GM21360 (cell line): ENCODE data around the gene PTK7.
"Not testable (repeated sequence)": the region's sequence is repeated elsewhere in the genome, so short reads cannot be mapped to it uniquely, and the experiment has no call there.

Source experiments
- ATAC-seq: cut with Tn5 transposase; IDR thresholded peaks from one replicate; pipeline ENCODE4 v1.9.1; 2021; ENCODE audit warnings: mild to moderate bottlenecking, moderate library complexity; ENCODE audit not compliant: unreplicated experiment

The PTK7 gene

DNA sequence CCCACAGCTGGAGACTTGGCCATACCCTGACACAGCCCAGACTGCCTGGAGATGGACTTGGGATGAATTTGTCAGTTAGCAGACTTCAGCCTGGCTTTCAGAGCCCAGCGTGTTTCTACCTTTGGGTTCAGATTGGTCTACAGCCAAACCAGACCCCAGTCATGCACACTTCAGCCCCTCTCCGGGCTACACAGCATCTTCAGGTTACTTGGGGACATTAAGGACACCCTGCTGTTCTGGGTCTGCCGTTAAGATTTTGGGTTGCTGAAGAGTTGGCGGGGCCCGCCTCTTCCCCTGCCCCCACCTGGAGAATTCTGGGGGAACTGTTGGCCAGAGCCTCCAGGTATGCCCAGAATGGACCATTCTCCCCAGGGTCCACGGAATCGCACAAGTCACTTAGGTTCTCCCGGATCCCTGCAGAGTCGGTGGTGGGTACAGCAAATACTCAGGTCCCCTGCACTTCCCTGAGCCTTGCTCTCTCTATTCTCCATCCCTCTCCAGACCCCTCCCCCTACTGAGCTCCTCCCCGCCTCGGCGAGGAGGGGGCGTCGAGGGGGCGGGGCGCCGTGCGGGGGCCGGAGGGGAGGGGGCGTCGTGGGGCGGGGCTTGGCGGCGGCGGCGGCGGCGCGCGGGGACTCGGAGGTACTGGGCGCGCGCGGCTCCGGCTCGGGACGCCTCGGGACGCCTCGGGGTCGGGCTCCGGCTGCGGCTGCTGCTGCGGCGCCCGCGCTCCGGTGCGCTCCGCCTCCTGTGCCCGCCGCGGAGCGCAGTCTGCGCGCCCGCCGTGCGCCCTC lies at the start of gene PTK7:
Gene PTK7 (plus strand): TSS at position 645 of the 794 bp plus-strand sequence. CDS start 175 bp downstream, outside the sequence.
- ATAC-seq = no peak

- no peak for ATAC-seq
Measured at GRCh38 chr6:43026365-43026764, 49.7 kb upstream of the PTK7 start.

GRCh38 chr6:43029120-43029519 lies 47.0 kb upstream of the PTK7 start:
- no peak for ATAC-seq

DNA sequence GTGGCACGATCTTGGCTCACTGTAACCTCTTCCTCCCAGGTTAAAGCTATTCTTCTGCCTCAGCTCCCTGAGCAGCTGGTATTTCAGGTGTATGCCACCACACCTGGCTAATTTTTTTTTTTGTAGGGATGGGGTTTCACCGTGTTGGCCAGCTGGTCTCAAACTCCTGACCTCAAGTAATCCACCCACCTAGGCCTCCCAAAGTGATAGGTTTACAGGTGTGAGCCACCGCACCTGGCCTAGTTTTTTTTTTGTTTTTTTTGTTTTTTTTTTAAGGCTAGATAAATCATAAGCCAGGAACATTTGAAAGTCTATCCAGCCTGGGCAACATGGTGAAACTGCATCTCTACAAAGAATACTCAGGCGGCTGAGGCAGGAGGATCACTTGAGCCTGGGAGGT lies 43.8 kb upstream of the PTK7 start:
- ATAC-seq = no peak

GRCh38 chr6:43033496-43034189 lies 42.5 kb upstream of the PTK7 start:
- no peak for ATAC-seq

DNA sequence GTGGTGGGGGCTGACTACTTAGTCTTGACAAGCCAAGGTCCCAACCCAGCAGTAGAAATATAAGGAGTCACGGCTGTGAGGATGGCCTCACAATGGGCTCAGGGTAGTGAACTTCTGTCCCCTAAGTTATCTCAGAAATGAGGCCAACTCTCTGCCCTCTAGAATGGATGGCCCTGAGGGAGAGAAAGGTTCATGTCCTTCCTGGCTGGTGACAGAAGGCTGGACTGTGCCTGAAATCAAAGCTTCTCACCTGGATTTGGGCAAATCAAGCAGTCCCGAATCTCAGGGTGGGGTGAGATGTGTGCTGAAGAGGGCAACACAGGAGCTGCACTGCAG lies 42.0 kb upstream of the PTK7 start:
- no peak for ATAC-seq

DNA sequence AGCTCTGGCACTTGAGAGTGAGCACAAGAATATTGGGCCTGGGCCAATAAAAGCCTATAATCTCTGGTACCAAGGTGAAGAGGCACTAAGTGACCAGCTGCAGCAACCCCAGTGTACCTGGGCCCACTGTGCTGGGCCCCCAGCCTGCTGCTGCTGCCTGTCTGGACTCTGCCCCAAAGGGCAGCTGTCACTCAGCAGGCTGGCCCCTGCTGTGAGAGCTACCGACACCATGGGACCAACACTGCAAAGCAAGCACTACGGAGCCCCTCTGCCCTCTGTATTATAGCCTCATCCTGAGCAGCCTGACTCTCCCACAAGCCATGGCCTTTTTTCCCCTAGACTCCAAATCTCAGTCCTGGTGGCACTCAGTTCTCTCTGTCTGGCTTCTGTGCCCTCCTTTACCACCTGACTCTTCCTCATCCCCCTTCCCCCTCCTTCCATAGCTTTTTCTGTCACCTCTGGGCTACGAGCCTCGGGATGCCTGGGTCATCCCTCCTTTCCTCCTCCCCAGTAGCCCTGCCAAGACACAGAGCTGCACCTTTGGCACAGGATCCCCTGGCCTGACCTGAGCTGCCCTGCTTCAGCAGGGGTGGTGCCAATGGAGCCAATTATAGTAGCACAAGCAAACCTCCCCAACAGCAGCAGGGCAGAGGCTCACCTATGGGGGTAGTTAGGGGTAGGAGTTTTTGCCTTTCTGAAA lies 40.5 kb upstream of the PTK7 start:
- ATAC-seq = no peak

- no peak for ATAC-seq
Measured at GRCh38 chr6:43036712-43037111, 39.4 kb upstream of the PTK7 start.

DNA sequence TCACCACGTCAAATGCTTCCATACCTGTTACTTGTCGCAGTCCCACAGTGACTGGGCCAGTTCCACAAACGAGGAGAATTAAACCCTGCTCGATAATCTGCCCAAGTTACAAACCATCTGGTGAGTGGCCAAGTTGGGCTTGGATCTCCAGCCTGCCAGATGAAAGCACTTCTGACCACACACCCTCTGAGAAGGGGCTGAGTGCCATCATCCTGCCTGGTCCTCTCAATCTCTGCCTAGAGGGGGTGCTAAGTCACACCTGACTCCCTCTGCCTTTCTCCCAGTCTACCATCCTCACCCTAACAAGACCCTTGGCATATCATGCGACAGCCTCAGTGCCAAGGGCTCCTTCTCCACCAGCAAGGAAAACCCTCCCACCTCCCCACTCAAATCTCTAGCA lies 38.9 kb upstream of the PTK7 start:
- no peak for ATAC-seq

- no peak for ATAC-seq
Measured at GRCh38 chr6:43037706-43038105, 38.4 kb upstream of the PTK7 start.

DNA sequence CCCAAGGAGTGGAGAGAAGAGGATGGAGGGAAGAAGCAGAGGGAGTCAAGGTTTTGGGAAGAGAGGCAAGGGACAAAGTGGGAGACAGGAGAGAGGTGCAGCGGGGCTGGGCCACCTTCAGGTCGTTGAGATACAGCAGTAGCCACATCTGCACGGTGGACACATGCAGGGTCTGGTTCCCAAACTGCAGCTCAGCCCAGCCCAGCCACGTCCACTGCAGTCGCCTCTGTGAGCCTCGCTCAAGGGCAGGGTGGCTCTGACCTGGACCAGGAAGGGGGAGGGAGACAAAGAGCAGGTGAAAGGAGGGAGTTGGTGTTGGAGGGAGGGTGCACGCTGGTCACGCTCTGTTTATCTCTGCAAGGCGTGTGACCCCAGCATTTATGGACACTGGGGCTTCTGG lies 37.4 kb upstream of the PTK7 start:
- ATAC-seq = no peak

DNA sequence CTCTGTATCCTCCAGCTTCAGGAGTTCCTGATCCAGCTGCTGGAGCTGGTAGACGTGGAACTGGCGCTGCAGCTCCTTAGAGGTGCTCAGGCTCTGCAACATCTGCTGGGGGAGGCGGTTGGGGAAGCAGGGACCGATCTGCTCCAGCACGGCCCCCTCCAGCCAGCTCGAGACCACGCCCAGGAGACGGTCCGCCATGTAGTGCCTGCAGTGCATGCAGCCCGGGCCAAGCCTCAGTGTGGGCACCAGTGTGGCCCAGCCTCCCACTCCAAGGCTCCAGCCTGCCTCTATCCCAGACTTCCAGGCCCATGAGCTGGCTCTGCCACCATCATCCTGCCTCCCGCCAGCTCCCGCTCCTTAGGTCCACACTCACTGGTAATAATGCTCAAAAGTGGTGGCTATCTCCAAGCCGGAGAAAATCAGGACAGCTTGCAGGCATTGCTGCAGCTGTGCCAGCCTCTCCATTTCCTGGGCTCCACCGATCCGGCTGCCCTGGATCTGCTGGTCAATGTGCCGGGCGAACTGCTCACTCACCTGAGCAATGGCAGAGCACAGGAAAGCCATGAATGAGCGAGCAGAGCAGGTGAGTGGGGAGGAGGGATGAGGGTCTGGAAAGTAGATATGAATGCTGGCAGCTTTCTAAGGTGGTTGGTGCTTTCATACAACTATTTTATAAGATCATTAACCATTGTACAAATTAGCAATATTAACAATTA lies 35.4 kb upstream of the PTK7 start:
- ATAC-seq = no peak

DNA sequence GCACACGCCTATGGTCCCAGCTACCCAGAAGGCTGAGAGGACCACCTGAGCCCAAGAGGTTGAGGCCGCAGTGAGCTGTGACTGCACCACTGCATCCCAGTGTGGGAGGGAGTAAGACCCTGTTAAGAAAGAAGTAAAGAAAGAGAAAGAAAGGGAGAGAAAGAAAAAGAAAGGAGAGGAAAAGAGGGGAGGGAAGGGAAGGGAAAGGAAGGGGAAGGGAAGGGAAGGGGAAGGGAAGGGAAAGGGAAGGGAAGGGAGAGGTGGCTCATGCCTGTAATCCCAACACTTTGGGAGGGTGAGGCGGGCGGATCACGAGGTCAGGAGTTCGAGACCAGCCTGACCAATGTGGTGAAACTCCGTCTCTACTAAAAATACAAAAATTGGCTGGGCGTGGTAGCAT lies 34.6 kb upstream of the PTK7 start:
- not testable (repeated sequence) for ATAC-seq

- no peak for ATAC-seq
Measured at GRCh38 chr6:43043310-43043709, 32.8 kb upstream of the PTK7 start.

DNA sequence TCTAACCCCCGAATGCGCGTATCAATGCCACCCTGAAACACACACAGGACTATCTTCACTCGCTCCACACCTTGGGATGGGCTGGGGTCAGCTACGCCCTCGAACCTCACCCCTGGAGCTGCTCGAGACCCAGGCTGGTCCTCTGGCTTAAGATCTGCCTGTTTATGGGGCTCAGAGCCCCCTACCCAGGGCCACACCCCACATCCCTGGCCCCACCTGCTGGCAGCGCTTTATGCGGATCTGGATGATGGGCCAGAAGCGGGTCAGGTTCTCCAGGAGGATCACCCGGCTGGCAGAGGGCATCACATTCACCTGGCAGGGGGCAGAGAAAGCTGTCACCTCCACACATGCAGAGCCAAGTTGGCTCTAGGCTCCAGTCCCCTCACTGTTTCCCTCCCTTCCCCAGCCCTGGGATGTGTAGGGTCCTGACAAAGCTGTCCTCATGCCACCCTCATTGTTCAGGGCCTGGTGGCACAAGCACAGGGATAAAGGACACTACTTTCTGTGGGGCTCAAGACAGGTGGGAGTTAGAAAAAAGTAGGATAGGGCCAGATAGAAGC lies 30.7 kb upstream of the PTK7 start:
- ATAC-seq = no peak

DNA sequence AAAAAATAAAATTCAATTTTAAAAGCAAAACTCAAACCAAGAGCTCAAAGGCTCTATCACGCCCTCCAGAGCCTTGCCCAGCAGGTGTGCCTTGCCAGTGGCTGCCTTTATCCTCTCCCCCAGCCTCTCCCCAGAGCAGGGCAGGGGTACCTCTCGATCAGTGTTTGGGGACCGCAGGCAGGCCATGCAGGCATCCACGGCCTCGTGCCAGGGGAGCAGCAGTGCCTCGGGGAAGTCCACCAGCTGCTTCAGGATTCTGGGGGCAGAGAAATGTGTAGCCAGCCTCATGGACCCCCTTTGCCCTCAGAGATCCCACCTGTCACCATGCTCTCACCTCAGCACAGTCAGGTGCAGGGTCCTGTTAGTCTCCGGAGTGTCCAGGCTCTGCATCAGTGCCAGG lies 28.1 kb upstream of the PTK7 start:
- no peak for ATAC-seq

GRCh38 chr6:43050981-43051380 lies 25.1 kb upstream of the PTK7 start:
- ATAC-seq = no peak

GRCh38 chr6:43052225-43052841 lies 23.8 kb upstream of the PTK7 start:
- no peak for ATAC-seq

DNA sequence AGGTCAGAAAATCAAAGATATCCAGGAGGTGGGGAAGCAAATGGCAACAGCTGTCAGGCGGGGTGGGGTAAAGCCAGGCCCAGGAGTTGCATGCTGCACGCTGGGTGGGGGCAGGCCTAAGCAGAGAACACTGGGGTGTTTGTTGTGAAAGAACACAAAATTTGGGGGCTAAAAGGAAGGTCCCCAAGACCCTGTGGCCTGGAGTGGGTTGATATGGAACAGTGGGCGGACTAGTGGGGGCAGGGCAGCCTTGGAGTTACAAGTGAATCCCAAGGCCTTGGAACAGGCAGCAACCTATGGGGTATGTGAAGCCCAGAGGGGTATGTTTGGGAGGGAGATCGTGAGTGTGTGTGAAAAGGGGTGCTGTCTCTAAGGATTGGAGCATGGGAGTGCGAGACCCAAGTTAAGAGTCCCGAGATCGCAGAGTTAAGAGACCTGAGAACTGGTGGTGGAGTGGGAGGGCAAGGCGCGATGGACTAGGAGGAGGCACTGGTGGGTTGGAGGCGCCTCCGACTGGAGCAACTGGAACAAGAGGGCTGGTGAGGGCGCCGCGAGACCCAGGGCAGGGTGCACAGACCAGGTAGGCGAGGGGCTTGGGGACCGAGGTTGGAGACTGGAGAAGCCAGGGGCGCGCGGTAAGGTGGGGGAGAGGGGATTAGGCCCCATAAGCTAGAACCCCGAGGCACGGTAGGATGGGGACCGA lies 23.1 kb upstream of the PTK7 start:
- peak; percentile 16 for ATAC-seq
